K562 (cell line): Measurements from ENCODE around the gene MRPL52.

Source experiments
- ARID3A ChIP-seq: IDR thresholded peaks from 2 replicates; pipeline ENCODE4 v1.6.1; 2012; ENCODE audit warnings: low read depth, low read length, improper control_type of control experiment, borderline replicate concordance
- CEBPZ ChIP-seq: fragments of 150-350 bp; IDR thresholded peaks from 2 replicates; pipeline ENCODE4 v1.6.1; 2014; ENCODE audit warnings: low read depth, mild to moderate bottlenecking, low read length, borderline replicate concordance
- CTCF ChIP-seq, 3 experiments: IDR thresholded peaks in 2 of 3; conservative IDR thresholded peaks in 1 of 3; 2 replicates each; pipeline ENCODE4 v1.5.1; 2011 to 2012; ENCODE audit warnings: low read length in 3 of 3, mild to moderate bottlenecking in 3 of 3, control low read depth in 2 of 3, improper control_type of control experiment in 1 of 3, inconsistent platforms in 1 of 3, low read depth in 1 of 3, mixed read lengths in 1 of 3, moderate library complexity in 1 of 3; ENCODE audit not compliant: insufficient read depth in 2 of 3
- HDGF ChIP-seq: fragments of 450-650 bp; IDR thresholded peaks from 2 replicates; pipeline ENCODE4 v1.6.1; 2016
- MTA1 ChIP-seq: fragments of 450-650 bp; IDR thresholded peaks from 2 replicates; pipeline ENCODE4 v1.6.1; 2017; ENCODE audit warnings: borderline replicate concordance
- NFXL1 ChIP-seq: fragments of 450-650 bp; formaldehyde crosslinking; IDR thresholded peaks from 2 replicates; pipeline ENCODE4 v1.4.0; 2021; ENCODE audit warnings: mild to moderate bottlenecking
- POLR2A ChIP-seq: fragments of 450-650 bp; conservative IDR thresholded peaks from 2 replicates; pipeline ENCODE4 v1.6.1; 2016
- PRPF4 ChIP-seq: fragments of 200-400 bp; formaldehyde crosslinking; IDR thresholded peaks from one replicate; pipeline ENCODE4 v1.6.1; 2017; ENCODE audit warnings: low read length, low read depth, mild to moderate bottlenecking; ENCODE audit not compliant: insufficient read depth, poor library complexity, severe bottlenecking
- PTRF ChIP-seq: fragments of 450-650 bp; IDR thresholded peaks from 2 replicates; pipeline ENCODE4 v1.6.1; 2016; ENCODE audit warnings: mild to moderate bottlenecking, missing genetic modification characterization, missing compliant biosample characterization
- RFX5 ChIP-seq: IDR thresholded peaks from 2 replicates; pipeline ENCODE4 v1.6.1; 2011; ENCODE audit warnings: low read depth, mild to moderate bottlenecking, improper control_type of control experiment, low read length
- TCF7 ChIP-seq: sonication (generic); IDR thresholded peaks from 2 replicates; pipeline ENCODE4 v1.6.1; 2016; ENCODE audit warnings: antibody characterized with exemption, borderline replicate concordance
- TFAP4 ChIP-seq: sonication (generic); formaldehyde crosslinking; IDR thresholded peaks from 2 replicates; pipeline ENCODE4 v1.8.0; 2022; ENCODE audit warnings: missing genetic modification reagents, mild to moderate bottlenecking, moderate library complexity, borderline replicate concordance
- TOE1 ChIP-seq, 2 experiments: fragments of 450-650 bp in 1 of 2; sonication (generic) in 1 of 2; formaldehyde crosslinking in 1 of 2; IDR thresholded peaks; 2 replicates each; pipeline versions ENCODE4 v1.7.1 to v1.8.0; 2016 to 2022; ENCODE audit warnings: borderline replicate concordance in 2 of 2, mild to moderate bottlenecking in 2 of 2, antibody characterized with exemption in 1 of 2, inconsistent platforms in 1 of 2, low read depth in 1 of 2, missing genetic modification reagents in 1 of 2, moderate library complexity in 1 of 2

- no peak for TF ChIP-seq PRPF4
- no peak for TF ChIP-seq TCF7
- no peak for TF ChIP-seq PTRF (tag)
- no peak for TF ChIP-seq TOE1 (IDR thresholded peaks at IDR 0.05; ENCODE audit: borderline replicate concordance)
- TF ChIP-seq TOE1 (CRISPR knock-in tag; IDR thresholded peaks at IDR 0.05; ENCODE audit: borderline replicate concordance, low read depth), result no peak
- TF ChIP-seq RFX5, result no peak
- TF ChIP-seq ARID3A, result no peak
- no peak for TF ChIP-seq POLR2A
- no peak for TF ChIP-seq TFAP4
- TF ChIP-seq CEBPZ, result no peak
- TF ChIP-seq HDGF, result no peak
- TF ChIP-seq CTCF (IDR thresholded peaks at IDR 0.05 in 2 of 3, conservative IDR thresholded peaks at IDR 0.05 in 1 of 3; ENCODE audit: insufficient read depth in 2 of 3, low read depth in 1 of 3, low read length in 3 of 3), result no peak
- TF ChIP-seq MTA1, result no peak
- no peak for TF ChIP-seq NFXL1
Measured at GRCh38 chr14:22791301-22791700, 38.4 kb upstream of the MRPL52 start.
